HT-29 (cell line): Measurements from ENCODE around the gene PFKFB4. TPM values are rescaled to one million over a fixed set of nuclear protein-coding genes. Genes with fewer than 3 reads are reported as not detected.
A peak's percentile ranks its signal among the peaks of the same experiment; 100 is the strongest.

Experiments used
- DNase-seq: peaks from one replicate; pipeline ENCODE4 v3.0.0-alpha.2; 2015; ENCODE audit warnings: low spot score
- total RNA-seq: library from RNA; depleted of rRNA; stranded (reverse); fragments of >200 nt; shearing (Covaris generic); gene quantifications from 2 replicates; pipeline ENCODE4 v1.2.3, GENCODE V29; 2014

Gene PFKFB4
- total RNA-seq, 1 experiment from 2014 or later = 5.0 TPM

GRCh38 chr3:48585411-48585810 lies 28.8 kb upstream of the PFKFB4 start:
- DNase-seq = no peak

DNA sequence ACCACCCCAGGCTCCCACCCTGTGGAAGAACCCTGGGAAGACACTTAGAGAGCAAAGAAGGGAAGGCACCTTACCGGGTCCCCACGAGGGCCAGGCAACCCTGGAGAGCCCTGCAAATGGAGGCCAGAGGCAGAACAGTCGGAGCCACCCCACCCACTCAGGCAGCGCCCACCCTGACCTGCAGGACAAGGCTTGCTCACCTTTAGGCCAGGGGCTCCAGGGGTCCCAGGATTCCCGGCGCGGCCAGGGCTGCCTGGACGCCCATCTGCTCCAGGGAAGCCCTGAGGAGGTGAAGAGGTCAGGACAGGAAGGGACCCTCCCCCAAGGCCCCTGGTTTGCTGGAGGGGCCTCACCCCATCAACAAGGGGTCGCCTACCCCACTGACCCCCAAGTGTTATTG lies 28.2 kb upstream of the PFKFB4 start:
- DNase-seq = no peak

GRCh38 chr3:48581621-48582481 lies 25.2 kb upstream of the PFKFB4 start:
- DNase-seq = no peak

DNA sequence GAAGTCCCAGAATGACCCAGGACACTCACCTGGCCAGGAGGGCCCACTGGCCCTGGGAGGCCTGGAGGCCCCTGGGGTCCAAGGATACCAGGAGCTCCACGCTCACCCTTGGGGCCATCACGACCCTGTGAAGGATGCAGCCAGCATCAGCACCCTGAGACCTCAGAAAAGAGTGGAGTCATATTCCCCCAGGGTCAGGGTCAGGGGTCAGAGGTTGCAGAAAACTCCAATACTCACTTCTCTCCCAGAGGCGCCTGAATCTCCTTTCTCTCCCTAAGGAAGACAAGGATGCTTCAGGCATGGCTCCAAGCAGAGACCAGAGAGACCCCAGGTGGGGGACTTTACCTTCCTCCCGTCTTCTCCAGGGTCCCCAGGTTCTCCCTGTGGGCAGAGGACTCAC lies 20.0 kb upstream of the PFKFB4 start:
- DNase-seq = no peak

- DNase-seq = no peak
Measured at GRCh38 chr3:48575366-48575765, 18.8 kb upstream of the PFKFB4 start.

DNA sequence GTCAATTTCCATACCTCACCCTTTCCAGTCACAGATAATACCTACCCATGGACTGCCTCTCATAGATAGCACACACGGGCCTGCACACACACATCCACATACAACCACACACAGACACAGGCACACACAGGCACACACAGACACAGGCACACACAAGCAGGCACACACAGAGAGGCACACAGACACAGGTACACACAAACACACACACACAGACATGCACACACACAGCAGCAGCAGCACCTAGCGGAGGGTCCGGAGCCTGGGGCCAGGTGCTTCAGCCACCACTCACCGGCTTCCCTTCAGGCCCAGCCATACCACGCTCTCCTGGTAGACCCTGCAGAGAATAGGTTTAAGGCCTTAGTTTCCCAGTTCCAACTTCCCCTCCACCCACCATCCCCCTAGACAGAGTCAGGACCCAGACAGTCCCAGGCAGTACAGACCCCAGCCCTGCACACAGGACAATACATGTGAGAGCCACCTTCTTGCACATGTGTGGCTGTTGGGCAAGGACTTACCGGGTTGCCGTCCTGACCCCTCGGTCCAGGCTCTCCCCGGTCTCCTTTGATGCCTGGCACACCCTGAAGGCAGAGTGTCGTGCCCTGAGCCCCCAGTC lies 17.5 kb upstream of the PFKFB4 start:
- DNase-seq = no peak

DNA sequence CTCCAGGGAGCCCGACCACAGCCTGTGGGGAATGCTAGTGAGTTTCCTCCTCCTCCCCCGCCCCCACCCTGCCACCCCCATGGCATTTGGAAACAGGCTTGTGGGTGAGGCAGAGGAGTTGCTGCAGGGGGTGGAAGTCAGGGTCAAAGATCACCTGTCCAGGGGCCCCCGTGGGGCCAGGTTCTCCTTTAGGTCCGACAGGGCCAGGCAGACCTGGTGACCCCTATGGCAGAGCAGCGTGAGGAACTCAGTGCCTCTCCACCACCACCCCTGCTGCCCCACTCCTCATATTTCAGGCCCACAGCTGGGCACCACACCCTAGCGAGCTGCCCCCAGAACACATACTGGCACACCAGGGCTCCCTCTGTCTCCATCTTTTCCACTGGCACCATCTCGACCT lies 15.9 kb upstream of the PFKFB4 start:
- no peak for DNase-seq

DNA sequence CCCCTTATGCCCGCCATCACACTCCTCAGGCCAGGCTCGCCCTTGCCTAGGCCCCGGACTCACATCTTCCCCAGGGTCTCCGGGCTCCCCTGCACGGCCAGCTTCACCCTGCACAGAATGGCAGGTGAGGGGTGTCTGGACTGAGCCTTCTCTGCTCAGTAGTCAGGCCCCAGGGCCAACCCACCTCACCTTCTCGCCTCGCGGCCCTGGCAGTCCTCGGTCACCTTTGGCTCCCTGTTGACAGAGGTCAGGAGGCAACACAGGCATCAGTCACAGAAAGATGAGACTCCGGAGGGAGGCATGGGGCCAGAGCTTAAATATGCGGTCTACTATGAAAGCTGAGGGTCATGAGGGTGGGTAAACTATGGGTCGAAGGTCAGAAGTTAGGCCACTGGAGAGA lies 15.3 kb upstream of the PFKFB4 start:
- DNase-seq = no peak

DNA sequence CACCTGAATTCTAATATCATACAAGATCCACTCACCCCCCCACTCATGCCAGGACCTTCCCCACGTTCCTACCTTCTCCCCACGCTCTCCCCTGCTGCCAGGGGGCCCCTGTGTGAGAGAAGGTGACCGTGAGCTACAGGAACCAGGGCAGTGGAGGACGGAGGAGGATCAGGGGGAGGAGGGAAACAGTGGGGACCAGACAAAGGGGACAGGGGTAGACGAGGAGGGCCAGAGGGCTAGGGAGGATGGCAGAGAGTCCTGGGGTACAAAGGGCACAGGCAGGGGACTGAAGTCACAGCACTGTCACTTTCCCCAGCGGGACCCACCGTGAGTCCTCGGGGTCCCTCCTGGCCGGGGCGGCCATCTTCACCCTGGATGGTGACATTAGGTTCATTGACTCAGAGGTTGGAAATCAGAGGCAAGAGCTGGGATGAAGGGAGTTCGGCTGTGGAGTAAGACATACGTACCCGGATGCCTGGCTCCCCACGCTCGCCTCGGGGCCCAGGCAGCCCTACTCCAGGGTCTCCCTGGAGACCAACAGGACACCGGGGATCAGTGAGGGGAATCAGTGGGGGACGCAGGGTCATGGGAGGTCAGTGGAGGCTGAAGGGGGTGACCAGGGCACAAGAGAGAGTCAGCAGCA lies 13.3 kb upstream of the PFKFB4 start:
- DNase-seq = no peak

GRCh38 chr3:48569400-48569799 lies 12.8 kb upstream of the PFKFB4 start:
- no peak for DNase-seq

DNA sequence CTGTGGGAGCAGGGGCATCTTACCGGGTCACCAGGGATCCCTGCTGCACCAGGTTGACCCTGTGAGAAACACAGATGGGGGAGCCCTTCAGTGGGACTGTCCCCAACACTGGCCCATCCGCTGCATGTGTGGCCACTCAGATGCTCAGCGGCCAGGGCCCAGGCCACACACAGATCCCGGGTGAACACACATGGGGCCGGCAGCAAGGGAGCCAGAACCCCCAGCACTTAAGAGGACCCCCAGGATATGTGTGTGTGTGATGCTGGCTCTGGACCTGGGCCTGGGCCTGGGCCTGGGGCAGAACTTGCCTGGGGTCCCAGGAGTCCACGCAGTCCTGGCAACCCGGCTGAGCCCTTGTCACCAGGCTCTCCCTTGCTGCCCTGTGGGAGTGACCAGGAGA lies 11.9 kb upstream of the PFKFB4 start:
- no peak for DNase-seq

DNA sequence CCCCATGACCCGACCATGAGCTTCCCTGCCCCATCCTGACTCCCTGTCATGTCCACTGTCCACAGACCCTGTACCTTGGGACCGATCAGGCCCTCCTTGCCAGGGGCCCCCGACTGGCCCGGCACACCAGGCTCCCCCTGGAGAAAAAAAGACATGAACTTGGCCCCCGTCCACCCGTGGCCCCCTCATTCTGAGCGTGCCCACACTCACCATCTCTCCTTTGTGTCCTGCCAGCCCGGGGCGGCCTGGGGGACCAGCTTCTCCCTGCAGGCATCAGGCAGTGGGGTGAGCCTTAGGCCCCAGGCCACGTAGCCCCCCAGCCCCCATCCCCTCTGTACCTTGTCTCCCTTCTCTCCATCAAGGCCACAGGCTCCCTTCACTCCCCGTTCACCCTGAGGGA lies 10.9 kb upstream of the PFKFB4 start:
- DNase-seq = no peak

- DNase-seq = no peak
Measured at GRCh38 chr3:48567090-48567489, 10.5 kb upstream of the PFKFB4 start.

GRCh38 chr3:48566401-48566760 lies 9.8 kb upstream of the PFKFB4 start:
- DNase-seq = no peak

DNA sequence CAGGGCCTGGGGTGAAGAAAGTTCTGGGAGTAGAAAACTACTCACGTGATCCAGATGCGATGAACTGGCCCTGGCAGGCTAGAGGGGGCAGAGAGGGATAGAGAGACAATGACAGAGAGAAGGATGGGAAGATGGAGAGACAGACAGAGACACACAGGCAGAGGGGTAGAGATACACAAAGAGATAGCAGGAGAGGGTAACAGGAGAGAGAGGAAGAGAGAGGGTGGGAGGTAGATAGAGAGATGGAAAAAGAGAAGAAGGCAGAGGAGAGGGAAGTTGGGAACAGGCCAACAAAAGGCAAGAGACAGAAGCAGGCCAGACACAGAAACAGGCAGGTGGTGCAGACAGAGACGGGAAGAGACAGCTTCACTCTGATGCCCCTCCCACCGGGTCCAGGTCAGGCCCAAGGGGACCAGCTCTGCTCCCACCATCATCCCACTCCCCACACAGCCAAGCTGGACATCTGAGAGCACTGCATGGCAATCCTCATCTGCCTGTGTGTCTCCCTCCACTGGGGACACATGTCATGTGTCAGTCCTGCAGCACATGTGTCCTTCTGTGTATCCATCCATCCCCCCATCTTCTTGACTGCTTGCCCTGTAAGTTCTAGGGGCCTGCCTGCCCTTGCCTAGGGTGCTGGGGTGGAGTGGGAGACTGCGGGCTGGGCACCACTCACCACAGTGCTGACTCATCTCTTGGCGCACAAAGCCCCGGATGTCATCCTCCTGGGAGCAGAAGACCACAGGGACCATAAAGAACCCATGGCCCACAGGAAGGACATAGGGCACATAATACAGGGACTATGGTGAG lies 9.2 kb upstream of the PFKFB4 start:
- no peak for DNase-seq

GRCh38 chr3:48565186-48565585 lies 8.6 kb upstream of the PFKFB4 start:
- DNase-seq = no peak

- DNase-seq = no peak
Measured at GRCh38 chr3:48564667-48565066, 8.1 kb upstream of the PFKFB4 start.

DNA sequence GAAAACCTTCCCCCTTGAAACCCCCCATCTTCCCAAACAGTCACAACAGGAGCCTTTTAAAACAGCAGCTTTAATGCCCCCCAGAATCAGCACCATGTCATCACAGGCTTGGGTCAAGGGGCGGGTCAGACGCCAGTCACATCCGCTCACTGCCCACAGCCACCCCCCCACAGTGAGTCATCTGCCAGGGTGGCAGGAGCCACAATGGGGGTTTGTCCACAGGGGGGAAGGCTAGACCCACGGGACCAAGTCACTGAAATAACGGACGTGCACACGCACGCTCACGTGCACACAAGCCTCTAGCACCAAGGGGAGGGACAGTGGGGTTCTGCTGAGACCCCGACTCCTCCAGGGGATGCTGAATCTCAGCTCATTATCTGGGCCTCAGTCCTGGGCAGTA lies 7.4 kb upstream of the PFKFB4 start:
- DNase-seq = peak; percentile 29

GRCh38 chr3:48563382-48563918 lies 6.8 kb upstream of the PFKFB4 start, which contains the start of gene UCN2:
Gene UCN2, minus strand, starts transcription at chr3:48563781. Its CDS starts 657 bp downstream, at chr3:48563124.
- DNase-seq = no peak

DNA sequence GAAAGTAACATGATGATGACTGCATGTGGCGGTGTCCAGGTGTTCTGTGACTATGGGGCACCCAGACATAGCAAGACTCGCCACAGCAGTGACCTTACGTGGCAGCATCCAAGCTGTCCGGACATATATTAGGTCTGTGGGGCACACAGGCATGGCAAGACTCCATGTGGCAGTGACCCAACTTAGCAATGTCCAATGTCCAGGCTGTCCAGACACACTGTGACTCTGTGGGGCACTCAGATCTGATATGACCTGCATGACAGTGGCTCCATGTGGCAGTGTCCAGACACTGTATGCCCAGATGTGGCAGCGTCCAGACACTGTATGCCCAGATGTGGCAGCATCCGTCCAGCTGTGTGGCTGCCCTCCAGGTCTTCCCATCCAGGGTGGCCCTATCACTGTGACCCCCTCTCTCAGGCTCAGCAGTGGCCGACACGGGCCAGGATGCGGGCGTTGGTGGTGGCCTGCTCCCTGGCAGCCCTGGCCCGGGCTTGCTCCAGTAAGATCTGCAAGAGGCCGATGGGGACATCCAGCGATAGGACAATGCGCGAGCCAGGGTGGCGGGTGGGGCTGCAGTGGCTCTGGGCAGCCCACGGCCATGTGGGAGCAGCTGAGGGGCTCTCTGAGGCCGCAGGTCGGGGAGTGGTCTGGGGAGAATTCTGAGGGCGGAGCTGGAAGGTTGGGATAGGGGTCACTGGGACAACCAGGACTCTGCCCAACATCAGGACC lies 5.9 kb upstream of the PFKFB4 start:
- DNase-seq = no peak
